GM19238 (cell line): Measurements from ENCODE around the gene CFAP54.
"Not testable (repeated sequence)": the region's sequence is repeated elsewhere in the genome, so short reads cannot be mapped to it uniquely, and the experiment has no call there.

ENCODE experiments used
- DNase-seq: peaks from one replicate; pipeline ENCODE4 v3.0.0; 2011; ENCODE audit warnings: low spot score; ENCODE audit not compliant: insufficient read length

CFAP54 gene

GRCh38 chr12:96474206-96474605 is 15.2 kb upstream of the CFAP54 start:
- DNase-seq: no peak

- no peak for DNase-seq
Observed at GRCh38 chr12:96478011-96478410, 11.4 kb upstream of the CFAP54 start.

- DNase-seq: no peak
Observed at GRCh38 chr12:96482086-96482485, 7.3 kb upstream of the CFAP54 start.

GRCh38 chr12:96483116-96483515 is 6.3 kb upstream of the CFAP54 start:
- no peak for DNase-seq

- DNase-seq: no peak
Observed at GRCh38 chr12:96486751-96487613, 2.4 kb upstream of the CFAP54 start.

GRCh38 chr12:96487634-96488033 is 1.7 kb upstream of the CFAP54 start:
- DNase-seq: no peak

GRCh38 chr12:96493106-96493505 is 3.7 kb downstream of the CFAP54 start:
- no peak for DNase-seq

- not testable (repeated sequence) for DNase-seq
Observed at GRCh38 chr12:96494154-96494553, 4.8 kb downstream of the CFAP54 start.

GRCh38 chr12:96495155-96495554 is 5.8 kb downstream of the CFAP54 start:
- DNase-seq: no peak

GRCh38 chr12:96495841-96496545 is 6.6 kb downstream of the CFAP54 start:
- no peak for DNase-seq

- no peak for DNase-seq
Observed at GRCh38 chr12:96496944-96497343, 7.6 kb downstream of the CFAP54 start.

- DNase-seq: no peak
Observed at GRCh38 chr12:96497855-96498254, 8.5 kb downstream of the CFAP54 start.

GRCh38 chr12:96500693-96501092 is 11.3 kb downstream of the CFAP54 start:
- no peak for DNase-seq

GRCh38 chr12:96501133-96501761 is 11.9 kb downstream of the CFAP54 start:
- peak; percentile 37 for DNase-seq

- no peak for DNase-seq
Observed at GRCh38 chr12:96501908-96502307, 12.5 kb downstream of the CFAP54 start.

GRCh38 chr12:96502477-96502876 is 13.1 kb downstream of the CFAP54 start:
- DNase-seq: peak; percentile 17

- no peak for DNase-seq
Observed at GRCh38 chr12:96502949-96503532, 13.7 kb downstream of the CFAP54 start.

GRCh38 chr12:96503976-96504375 is 14.6 kb downstream of the CFAP54 start:
- no peak for DNase-seq

GRCh38 chr12:96506776-96507175 is 17.4 kb downstream of the CFAP54 start:
- DNase-seq: no peak

- no peak for DNase-seq
Observed at GRCh38 chr12:96510306-96510764, 21.0 kb downstream of the CFAP54 start.

GRCh38 chr12:96513166-96513565 is 23.8 kb downstream of the CFAP54 start:
- DNase-seq: no peak

- no peak for DNase-seq
Observed at GRCh38 chr12:96513681-96514080, 24.3 kb downstream of the CFAP54 start.
